ENCODE results near the gene XPNPEP2.

DNA sequence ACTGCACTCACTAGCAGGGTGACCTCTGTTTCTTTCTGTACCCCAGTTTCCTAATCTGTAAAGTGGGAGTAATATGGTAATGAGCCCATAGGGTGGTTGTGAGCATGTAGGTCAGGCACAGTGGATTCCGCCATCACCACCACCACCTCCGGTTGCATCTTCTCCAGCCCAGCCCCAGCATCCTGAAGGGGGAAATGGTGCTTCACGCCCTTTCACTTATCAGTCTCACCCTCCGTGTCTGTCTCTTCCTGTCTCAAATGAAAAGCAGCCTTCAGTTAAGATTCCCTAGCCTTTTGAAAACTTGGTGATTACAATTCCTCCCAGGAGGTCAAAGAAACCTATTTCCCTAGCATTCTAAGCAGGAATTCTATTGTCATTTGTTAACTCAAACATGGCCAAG lies 16.9 kb upstream of the XPNPEP2 start:
- TF ChIP-seq POLR2AphosphoS5 (IDR thresholded peaks at IDR 0.05): no peak
- TF ChIP-seq, protein P1, sequence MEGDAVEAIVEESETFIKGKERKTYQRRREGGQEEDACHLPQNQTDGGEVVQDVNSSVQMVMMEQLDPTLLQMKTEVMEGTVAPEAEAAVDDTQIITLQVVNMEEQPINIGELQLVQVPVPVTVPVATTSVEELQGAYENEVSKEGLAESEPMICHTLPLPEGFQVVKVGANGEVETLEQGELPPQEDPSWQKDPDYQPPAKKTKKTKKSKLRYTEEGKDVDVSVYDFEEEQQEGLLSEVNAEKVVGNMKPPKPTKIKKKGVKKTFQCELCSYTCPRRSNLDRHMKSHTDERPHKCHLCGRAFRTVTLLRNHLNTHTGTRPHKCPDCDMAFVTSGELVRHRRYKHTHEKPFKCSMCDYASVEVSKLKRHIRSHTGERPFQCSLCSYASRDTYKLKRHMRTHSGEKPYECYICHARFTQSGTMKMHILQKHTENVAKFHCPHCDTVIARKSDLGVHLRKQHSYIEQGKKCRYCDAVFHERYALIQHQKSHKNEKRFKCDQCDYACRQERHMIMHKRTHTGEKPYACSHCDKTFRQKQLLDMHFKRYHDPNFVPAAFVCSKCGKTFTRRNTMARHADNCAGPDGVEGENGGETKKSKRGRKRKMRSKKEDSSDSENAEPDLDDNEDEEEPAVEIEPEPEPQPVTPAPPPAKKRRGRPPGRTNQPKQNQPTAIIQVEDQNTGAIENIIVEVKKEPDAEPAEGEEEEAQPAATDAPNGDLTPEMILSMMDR (IDR thresholded peaks at IDR 0.05): no peak

Data from breast epithelium (tissue), 3 donors.